ENCODE measurements around the gene C3AR1.
"Not testable (repeated sequence)": the region's sequence is repeated elsewhere in the genome, so short reads cannot be mapped to it uniquely, and the experiment has no call there.

Gene C3AR1

DNA sequence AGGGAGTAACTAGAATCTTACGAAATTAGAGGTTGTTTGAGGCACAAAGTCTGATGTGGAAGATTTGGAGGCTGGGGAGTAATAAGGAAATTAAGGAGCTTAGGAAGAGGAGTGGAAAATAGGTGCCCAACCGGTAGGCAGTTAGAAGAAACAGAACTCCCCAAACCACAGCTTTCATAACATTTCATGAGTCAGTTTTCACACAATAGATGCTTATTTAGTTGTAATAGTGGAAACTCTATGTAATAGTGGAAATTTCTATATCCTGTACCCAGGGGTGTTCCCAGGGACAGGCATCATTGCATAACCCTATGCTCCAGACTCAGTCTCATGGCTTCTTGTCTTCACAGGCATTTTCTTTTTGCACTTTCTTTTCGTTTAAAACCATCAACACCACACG lies 8.3 kb downstream of the C3AR1 start:
- DNase-seq (ENCODE audit: low spot score): no peak

DNA sequence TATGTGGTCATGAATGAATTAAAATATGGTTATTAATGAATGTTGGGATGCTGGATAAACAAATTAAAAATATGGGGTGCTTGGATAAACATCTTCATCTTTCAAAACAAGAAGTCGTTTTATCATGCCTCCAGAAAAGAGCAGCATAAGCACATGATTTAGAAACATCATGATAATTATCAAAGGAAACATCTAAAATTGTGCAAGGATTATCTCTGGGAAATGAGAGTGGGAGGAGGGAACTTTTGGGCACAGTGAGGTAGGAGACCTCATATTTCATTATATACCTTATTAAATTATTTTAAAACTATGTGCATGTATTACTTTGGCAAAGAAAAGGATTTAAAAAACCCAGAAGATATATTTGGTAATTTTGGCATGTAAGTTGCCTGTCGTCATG lies 8.9 kb downstream of the C3AR1 start:
- DNase-seq (ENCODE audit: low spot score): no peak

DNA sequence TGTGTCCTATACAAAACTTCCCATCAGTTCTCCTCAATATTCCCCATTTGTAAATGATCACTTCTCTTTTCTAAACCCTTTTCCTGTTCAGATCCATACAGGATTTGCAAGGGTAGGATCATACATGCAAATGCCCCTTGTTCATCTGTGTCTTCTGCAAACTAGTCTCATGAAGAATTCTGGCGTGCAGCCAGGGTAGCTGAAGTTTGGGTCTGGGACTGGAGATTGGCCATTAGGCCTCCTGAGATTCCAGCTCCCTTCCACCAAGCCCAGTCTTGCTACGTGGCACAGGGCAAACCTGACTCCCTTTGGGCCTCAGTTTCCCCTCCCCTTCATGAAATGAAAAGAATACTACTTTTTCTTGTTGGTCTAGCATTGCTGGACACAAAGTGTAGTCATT lies 11.3 kb downstream of the C3AR1 start:
- no peak for DNase-seq (ENCODE audit: low spot score)

DNA sequence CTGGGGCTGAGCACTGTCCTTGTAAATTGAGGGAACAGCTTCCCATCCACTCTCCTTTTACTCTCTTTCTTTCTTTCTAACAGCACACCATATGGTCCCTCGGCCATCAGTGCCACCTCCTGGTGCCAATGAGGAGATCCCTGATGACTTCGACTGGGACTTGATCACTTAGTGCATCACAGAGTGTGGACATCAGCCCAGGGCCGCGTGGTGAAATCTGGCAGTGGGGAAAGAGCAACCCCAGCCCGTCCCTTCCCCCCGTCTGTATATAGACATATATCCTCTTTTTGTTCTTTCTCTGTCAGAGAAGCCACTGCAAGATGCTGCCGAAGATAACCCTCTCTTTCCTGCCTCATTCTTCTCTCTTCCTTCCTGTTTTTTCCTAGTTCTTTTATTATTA lies 13.5 kb downstream of the C3AR1 start:
- DNase-seq (ENCODE audit: low spot score): no peak

DNA sequence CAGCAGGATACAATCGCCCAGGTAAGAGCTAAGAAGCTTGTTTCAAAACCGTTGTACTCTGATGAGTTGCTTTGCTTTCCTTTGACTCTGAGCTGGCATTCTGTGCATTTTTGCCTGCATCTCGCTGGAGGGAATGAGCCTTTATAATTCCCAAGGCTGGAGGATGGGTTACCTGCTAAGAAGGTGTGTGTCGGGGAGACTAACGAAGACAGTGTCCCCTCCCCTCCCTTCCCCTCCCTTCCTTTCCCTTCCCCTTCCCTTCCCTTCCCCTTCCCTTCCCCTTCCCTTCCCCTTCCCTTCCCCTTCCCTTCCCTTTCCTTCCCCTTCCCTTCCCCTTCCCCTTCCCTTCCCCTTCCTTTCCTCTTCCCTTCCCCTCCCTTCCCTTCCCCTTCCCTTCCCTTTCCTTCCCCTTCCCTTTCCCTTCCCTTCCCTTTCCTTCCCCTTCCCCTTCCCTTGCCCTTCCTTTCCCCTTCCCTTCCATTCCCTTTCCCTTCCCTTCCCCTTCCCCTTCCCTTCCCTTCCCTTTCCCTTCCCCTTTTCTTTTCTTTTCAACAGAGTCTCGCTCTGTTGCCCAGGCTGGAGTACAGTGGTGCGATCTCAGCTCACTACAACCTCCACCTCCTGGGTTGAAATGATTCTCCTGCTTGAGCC lies 15.4 kb downstream of the C3AR1 start:
- DNase-seq (ENCODE audit: low spot score): no peak

DNA sequence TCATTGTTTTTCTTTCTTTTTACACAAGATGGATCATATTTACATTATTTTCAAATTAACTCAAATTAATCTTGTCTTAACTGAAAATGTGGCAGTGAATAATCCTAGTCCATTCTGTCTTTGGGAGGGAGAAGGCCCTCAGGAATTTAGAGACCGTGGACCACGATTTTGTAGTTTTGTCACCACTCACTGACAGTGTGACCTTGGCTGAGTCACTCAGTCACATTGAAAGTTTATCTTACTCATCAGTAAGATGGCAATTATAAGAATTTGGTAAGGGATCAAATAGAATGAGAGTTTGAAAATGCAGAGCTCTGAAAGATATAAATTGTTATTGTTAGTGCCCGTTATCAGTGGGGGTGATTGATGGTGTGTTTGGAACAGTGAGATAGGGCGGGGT lies 17.3 kb downstream of the C3AR1 start:
- DNase-seq (ENCODE audit: low spot score): no peak

DNA sequence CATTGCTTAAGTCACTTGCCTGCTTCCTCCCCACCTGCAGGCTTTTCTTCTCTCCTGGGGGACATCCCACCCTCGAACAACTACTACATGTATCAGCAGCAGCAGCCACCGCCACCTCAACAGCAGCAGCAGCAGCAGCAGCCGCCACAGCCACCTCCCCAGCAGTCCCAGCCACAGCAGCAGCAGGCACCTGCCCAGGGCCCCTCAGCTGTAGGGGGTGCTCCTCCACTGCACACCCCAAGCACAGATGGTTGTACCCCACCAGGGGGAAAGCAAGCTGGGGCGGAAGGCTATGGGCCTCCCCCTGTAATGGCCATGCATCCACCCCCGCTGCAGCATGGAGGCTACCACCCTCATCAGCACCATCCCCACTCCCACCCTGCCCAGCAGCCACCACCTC lies 18.3 kb downstream of the C3AR1 start:
- DNase-seq (ENCODE audit: low spot score): no peak

DNA sequence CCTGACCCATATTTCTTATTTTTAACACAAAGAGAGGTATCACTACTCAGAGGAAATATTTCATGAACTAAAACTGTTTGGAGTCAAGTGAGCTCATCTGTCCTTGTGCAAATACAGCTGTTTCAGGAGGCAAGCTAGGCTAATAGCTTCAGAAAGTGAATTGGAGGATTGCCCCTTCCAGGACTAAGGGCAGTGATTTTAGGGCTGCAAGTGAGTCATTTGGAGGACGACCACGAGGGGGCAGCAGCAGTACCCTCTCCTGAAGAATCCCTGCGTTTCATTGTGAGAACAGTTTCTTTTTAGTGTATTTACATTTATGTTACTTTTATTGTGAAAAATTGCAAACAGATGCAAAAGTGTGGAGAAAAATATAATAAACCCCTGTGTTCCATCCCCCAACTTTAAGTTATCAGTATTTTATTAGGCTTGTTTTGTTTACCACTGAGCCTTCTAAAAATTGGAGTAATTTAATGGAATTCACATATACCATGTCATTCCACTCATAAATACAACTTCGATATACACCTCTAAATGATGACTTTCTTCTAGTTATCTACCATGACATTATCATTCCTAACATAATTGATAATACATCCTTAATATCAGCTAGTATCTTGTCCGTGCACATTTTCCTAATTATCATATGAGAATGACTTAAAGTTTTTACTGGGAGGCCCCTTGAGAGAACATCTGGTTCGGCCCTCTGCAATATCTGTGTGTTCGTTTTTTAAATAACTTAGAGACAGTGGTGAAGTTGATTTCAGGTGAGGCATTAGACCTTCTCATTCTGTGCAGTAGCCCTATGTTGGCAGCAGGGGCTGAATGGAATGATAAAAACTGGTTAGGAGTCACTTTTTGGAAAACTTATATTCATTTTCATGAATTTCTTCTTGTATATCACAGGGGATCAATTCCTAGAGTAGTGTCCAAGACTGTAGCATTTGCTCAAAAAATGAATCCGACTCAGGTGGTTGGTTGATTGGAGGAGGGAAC lies 19.9 kb downstream of the C3AR1 start:
- DNase-seq (ENCODE audit: low spot score): peak; percentile 65

DNA sequence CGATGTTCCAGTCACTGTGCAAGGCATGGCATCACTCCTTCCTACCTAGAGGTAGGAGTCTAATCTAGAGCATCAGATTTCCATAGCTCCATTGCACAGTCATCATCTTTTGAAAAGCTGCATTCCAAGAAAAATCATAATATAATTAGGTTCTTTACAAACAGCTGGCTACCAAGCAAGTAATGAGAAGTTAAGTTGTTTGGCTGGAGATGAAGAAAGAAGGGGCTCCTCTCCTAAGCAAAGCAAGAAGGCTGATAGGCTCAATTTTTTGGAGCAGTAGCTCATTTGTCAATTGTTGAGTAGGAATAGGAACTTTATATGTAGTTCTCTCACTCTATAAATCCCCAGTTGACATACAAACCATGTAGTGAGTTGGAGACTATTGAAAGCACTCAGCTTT lies 25.4 kb downstream of the C3AR1 start:
- no peak for DNase-seq (ENCODE audit: low spot score)

DNA sequence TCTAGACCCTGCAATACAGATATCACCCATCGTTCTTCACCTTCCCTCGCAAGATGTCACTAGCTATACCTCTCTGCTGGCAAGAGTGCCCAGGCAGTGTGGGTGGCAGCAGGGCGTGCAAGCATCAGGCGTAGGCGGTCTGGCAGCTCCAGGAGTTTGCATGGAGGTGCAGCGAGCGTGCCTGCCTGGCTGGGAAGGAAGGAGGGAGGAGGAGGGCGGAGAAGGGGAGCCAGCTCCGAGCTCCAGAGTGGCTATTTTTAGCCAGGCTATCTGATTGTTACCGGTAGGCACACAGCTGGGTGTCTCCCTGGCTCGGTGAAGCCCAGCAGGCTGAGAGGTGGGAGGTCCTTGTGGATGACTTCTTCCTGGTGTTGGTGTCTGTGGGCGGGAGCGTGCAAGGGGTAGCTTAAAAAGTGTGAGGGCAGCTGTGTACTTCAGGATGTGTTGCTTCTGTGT lies 27.5 kb downstream of the C3AR1 start:
- DNase-seq (ENCODE audit: low spot score): peak; percentile 78

DNA sequence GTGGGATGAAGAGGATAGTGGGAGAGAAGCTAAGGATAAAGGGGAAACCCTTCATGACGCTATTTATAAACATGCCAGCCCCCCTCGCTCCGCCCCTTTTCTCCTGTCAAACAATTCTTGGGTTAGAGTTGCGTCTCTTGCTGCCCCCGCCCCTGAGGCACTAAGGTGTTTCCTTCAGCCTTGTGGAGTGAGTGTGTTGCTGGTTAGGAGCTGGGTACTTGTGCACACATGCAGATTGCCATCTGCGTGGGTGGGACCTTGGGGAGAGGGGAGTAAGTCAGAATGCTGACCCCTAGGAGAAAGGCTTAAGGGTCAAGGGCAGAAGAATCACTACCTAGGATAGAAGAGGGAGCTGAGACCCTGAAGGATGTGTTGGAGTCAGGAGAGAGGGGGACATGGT lies 28.2 kb downstream of the C3AR1 start:
- no peak for DNase-seq (ENCODE audit: low spot score)

DNA sequence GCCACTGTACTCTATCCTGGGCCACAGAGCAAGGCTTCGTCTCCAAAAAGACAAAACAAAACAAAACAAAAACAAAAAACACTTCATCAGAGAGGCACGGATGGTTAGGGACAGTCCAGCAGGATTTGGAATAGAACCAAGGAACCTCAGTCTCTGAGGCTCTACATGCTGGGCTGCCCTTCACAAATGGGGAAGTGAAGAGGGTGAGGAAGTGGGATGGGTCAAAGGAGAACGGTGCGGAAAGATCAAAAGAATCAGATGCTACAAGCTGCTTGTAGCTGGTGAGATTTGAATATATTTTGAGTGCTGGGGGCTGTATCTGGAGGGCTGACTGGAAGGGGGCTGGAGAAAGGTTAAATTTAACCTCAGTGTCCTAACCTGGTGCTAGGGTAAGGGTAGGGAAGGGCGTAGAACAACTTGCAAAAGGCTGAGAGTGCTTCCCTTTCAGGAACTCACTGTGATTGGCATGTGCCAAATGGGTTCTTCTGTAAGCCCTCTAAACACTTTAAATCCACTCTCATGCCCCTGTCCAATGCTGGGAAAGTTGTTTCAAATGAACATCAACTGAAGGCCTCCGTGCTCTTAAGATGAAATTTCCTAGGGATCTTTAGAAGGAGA lies 29.0 kb downstream of the C3AR1 start:
- no peak for DNase-seq (ENCODE audit: low spot score)

DNA sequence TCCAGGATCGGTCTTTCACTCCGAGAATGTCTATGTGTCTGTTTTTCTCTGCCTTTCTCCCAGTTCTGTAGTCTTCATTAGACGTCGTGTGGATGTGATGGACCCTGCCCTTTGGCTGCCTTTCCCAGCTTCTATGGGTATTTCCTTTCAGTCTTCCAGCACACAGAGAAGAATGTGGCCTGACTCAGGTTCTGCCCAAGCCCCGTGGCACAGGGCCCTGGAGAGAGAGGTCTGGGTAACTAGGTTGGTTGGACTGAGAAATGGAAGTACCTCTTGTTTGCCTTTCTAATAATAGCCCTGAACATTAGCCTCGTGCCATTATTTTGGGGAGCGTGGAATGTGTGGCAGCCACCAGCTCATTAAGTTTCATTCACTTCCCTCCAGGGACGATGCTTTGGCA lies 29.8 kb downstream of the C3AR1 start:
- no peak for DNase-seq (ENCODE audit: low spot score)

DNA sequence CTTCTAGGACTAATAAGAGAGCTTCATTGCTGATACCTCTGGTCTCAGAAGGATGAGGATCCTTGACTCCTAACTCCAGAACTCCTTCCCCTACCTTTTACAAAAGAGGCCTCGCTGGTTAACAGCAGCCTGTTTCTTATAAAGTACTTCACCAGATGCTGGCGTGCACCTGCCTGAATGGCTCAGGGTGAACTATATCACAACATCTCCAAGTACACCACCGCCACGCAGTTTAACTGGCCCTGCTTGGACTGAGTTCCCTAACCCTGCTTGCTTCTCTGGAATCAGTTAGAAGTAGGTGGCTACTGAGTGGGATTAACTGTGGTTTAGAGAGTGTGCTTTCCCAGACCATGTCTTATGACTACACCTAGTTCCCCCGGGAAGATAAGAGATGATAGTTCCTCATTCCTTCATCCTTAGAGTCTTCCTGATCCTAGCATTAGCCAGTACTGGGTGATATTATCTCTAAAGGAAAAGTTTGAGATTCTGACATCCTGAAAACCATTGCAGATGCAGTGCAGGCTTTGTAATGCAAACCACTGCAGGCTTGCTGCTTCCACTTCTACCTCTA lies 30.6 kb downstream of the C3AR1 start:
- no peak for DNase-seq (ENCODE audit: low spot score)

DNA sequence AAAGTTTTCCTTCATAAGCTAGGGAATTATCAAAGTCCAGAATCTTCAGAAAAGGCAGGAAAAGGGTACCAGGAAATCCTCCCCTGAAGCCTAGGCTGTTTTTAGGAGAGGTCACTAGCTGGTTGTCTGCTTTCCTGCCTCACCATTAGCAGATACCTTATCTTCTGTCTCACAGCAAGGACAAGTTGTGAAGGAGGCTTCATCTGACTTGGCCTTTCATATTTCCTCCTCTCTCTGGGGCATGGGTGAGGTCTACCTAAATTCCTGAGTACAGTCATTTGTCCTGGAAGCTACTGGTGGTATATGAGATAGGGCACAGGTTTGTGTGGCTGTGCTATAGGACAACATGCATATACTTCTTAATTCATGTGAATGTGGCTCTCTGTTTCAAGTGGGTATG lies 31.4 kb downstream of the C3AR1 start:
- DNase-seq (ENCODE audit: low spot score): no peak

DNA sequence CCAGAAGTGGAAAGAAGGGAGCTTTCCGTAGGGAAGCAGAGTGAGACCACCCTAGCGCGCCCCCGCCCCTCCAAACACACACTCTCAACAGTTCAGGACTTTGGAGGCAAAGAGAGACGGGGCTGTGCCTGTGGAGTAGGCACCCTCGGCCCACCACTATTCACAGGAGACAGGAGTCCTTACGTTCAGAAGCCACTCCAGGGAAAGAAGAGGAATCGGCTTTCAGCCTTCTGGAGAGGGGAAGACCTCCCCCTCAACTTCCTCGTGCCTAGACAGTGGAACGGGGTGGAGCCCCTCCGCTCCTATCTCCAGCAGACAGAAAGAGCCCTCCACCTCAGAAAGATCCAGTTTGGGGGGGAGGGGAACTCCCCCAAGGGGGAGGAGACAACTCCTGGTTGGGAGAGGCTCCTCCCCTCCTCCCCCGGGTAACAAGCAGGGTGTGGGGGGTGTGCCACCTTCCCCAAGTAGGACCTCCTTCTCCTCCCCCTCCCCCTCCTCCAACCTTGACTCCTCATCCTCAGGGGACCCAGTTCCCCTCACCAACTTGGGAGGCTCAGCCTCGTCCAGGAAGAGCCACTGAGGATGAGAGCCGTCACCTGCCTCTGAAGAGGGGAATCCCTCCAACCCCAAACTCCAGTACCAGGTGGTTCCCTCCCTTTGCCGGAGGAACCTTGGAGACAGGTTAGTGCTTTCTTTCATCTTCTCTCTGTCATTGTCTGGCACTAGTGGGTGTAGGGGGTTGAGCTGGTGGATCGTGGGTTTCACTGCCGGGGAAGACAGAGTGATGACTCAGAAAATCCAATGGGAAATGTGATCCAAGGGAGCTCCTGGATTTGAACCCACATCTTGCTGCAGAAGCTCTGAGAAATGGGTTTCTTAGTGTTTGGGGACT lies 32.8 kb downstream of the C3AR1 start:
- peak; percentile 66 for DNase-seq (ENCODE audit: low spot score)

DNA sequence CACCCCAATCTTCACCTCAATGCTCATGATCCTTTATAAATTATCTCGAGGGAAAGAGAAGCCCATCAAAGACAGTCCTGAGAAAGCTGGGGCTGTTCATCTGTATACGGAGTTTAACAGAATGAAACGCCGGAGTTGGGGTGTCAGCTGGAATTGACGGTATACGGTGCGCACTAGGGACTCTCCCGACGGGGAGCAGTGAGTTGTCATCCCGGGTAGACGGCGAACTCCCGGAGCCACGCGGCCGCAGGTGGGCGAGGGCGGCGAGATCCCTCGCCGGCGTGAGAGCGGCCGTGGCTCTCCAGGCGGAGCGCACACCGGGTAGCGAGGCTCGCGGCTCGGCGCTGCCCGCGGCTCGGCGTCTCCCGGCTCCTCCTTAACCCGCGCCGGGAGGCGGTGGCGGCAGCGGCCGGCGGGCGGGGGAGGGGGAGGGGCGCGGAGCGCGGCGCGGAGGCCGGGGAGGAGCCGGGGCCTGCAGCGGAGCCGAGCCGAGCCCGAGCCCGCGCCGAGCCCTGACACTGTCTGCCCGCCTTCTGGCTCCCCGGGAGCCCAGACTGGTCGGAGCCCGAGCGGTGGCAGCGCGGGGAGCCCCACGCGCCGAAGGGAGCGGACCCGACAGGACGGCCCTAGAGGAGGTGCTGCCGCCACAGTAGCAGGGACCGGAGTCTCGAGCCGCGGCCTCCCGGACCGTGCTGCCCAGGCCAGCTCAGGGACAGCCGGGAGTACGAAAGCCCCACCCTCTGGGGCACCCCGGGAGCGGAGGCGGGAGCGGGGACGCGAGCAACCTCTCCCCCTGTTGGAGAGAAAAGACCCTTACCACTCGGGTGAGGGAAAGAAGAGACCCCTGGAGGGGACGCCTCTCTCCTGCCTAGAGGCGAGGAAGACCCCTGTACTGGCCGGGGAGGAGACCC lies 33.7 kb downstream of the C3AR1 start, which contains the start of gene FOXJ2:
TSS of gene FOXJ2 (plus strand) at position 475 of the 911 bp plus-strand sequence. CDS start 7,117 bp downstream, outside the sequence.
- peak; percentile 82 for DNase-seq (ENCODE audit: low spot score)

DNA sequence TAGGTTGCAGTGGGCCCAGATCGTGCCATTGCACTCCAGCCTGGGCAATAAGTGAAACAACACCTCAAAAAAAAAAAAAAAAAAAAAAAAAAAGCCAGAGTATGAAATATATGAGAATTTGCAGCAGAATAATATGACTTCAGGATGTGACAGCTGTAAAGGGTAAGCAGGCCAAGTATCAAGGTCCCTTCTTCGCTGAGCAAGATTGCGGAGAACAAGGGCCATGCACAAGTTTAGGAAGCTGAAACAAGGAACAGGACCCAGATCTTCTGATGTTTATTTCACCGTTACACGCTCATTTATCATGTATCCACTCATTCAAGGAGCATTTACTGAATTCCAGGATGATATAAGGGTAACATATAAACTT lies 34.3 kb downstream of the C3AR1 start:
- no peak for DNase-seq (ENCODE audit: low spot score)

DNA sequence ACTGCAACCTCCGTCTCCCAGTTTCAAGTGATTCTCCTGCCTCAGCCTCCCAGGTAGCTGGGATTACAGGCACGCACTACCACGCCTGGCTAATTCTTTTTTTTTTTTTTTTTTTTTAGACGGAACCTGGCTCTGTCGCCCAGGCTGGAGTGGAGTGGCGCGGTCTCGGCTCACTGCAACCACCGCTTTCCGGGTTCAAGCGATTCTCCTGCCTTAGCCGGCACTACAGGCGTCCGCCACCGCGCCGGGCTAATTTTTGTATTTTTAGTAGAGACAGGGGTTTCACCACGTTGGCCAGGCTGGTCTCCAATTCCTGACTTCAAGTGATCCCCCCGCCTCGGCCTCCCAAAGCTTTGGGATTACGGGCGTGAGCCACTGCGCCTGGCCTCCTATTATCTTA lies 35.1 kb downstream of the C3AR1 start:
- not testable (repeated sequence) for DNase-seq (ENCODE audit: low spot score)

DNA sequence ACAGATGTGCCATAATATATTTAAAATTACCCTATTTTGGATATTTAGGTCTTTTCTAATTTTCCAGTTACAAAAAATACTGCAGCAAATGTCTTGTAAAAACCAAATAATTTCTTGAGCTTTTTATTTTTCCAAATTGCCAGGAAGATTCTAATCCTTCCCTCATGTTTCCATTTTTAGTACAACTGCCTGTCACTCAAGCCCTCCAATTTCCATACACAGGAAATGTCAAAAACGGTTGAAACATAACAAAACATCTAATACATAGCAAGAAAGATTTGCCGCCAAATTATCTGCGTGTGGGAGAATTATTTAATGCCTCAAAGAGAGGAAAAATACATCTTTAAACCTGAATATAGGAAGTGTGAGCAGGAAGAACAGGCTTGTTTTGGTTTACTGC lies 36.0 kb downstream of the C3AR1 start:
- peak; percentile 29 for DNase-seq (ENCODE audit: low spot score)

All from putamen (tissue), 1 donor.